ENCODE measurements around the gene TIMM13. TPM values are rescaled to one million over a fixed set of nuclear protein-coding genes. Genes with fewer than 3 reads are reported as not detected.

TIMM13 gene
- polyA plus RNA-seq, 2 of the 4 experiments (the other 2 are of a cell fraction), result 24.7 to 81.2 TPM

DNA sequence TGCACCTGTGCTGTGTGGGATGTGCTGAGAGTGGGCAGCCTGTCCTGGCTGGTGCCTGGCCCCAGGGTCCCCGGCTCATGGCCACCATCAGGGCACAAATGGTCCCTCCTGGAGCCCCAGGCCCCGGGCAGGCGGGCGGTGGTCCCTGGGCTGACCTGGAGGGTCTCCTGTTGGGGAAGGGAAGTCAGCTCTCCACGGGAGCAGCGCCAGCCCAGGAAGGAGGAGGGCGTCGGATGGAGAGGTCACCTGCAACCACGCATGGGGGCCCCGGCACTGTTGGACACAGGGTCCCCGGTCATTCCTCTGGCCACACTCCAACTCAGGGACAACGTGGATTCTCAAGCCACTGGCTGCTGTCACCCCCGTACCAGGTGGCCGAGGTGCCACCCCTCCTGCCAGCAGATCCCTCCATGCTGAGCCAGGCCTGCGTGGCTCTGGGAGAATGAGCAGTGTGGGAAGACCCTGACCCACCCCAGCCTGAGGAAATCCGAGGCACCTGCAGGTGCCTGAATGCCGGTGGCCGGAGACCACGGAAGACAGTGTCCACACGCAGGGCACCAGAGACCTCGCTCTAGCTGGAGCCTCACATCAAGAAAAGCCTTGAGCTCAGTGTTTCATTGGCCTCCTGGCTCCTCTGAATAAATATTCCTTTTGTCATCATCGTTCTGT is 15.9 kb upstream of the TIMM13 start:
- ChIA-PET POLR2A (no interaction called here), CTCF (interaction anchor here (1.2 to 1.7 kb wide), 2 partner anchors 31 to 194 kb away, joined by 3 to 4 read pairs; no protein-coding TSS in a partner anchor)
- DNase-seq (ENCODE audit: low read depth in 1 of 2, low spot score in 1 of 2) (no peak), ATAC-seq (no peak), FAIRE-seq (no peak)
- Histone ChIP-seq H3K27ac (no peak overlapping the region), H3K4me1 (no peaks in the 10 kb centered on the region), H3K4me2 (no peak overlapping the region), H3K9me3 (no peaks in the 10 kb centered on the region), H3K4me3 (no peak overlapping the region)
- TF ChIP-seq POLR2AphosphoS2 (conservative IDR thresholded peaks at IDR 0.05; ENCODE audit: low read length) (no peak), ZFP36 (IDR thresholded peaks at IDR 0.05; ENCODE audit: borderline replicate concordance, partially characterized antibody) (no peak), TP53 (CRISPR knock-in tag; IDR thresholded peaks at IDR 0.05) (no peak), RAD21 (conservative IDR thresholded peaks at IDR 0.05 in 1 of 2, IDR thresholded peaks at IDR 0.05 in 1 of 2) (no peak), CHD4 (IDR thresholded peaks at IDR 0.05; ENCODE audit: borderline replicate concordance) (no peak), KDM1A (IDR thresholded peaks at IDR 0.05; ENCODE audit: low read depth) (no peak), FOSL2 (IDR thresholded peaks at IDR 0.05) (no peak), FOSL2 (CRISPR knock-in tag; IDR thresholded peaks at IDR 0.05) (no peak), SREBF2 (IDR thresholded peaks at IDR 0.05) (no peak)
- 93% methylated on average over 16 of the region's 22 CpGs for WGBS (ENCODE audit: missing lambda C conversion rate)

GRCh38 chr19:2441096-2441752 is 13.8 kb upstream of the TIMM13 start:
- Histone ChIP-seq H3K9me3 (no peaks in the 10 kb centered on the region), H3K4me3 (no peak overlapping the region), H3K27ac (no peak overlapping the region), H3K4me2 (no peak overlapping the region), H3K4me1 (no peaks in the 10 kb centered on the region)
- CTCF ChIA-PET, result interaction anchor here (1.5 to 2.2 kb wide), 2 partner anchors 13 to 196 kb away, joined by 4 to 7 read pairs; no protein-coding TSS in a partner anchor
- ATAC-seq (no peak), DNase-seq (ENCODE audit: low read depth in 1 of 2, low spot score in 1 of 2) (no peak), FAIRE-seq (no peak)
- WGBS (ENCODE audit: missing lambda C conversion rate), result 91% methylated on average over 7 of the region's 26 CpGs
- TF ChIP-seq EP300 (IDR thresholded peaks at IDR 0.05) (no peak), HEYL (CRISPR knock-in tag; IDR thresholded peaks at IDR 0.05) (no peak)
- POLR2A ChIA-PET, result no interaction called here

DNA sequence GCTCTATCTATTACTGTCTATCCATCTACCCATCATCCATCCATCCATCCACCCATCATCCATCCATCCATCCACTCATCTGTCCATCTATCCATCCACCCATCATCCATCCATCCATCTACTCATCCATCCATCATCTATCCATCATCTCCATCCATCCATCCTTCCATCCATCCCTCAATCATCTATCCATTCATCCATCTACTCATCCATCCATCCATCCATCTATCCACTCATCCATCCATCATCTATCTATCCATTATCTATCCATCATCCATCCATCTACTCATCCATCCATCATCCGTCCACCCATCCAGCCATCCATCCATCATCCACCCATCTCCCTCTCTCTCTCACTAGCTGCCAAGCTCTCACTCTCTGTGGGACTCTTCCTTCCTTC is 13.1 kb upstream of the TIMM13 start:
- POLR2A ChIA-PET, result no interaction called here

More for the DNA sequence above, 13.1 kb upstream of the TIMM13 start:
- Histone ChIP-seq H3K9me3 (no peaks in the 10 kb centered on the region), H3K4me1 (no peaks in the 10 kb centered on the region), H3K4me2 (no peak overlapping the region), H3K27ac (no peak overlapping the region), H3K4me3 (no peak overlapping the region)
- no peak for FAIRE-seq
- DNase-seq (ENCODE audit: low read depth in 1 of 2, low spot score in 1 of 2), result no peak
- WGBS (ENCODE audit: missing lambda C conversion rate), result 85% methylated on average over 1 of the region's 1 CpG
- no peak for TF ChIP-seq HOXB5 (CRISPR knock-in tag; IDR thresholded peaks at IDR 0.05)
- no peak for TF ChIP-seq FOSL2 (IDR thresholded peaks at IDR 0.05)
- TF ChIP-seq FOSL2 (CRISPR knock-in tag; IDR thresholded peaks at IDR 0.05), result no peak
- no peak for TF ChIP-seq CEBPB (IDR thresholded peaks at IDR 0.05)
- no peak for TF ChIP-seq EP300 (IDR thresholded peaks at IDR 0.05)
- TF ChIP-seq MYC (IDR thresholded peaks at IDR 0.05; ENCODE audit: borderline replicate concordance, low read length), result no peak
- TF ChIP-seq E2F6 (IDR thresholded peaks at IDR 0.05; ENCODE audit: borderline replicate concordance, low read depth), result no peak
- TF ChIP-seq BCL3 (IDR thresholded peaks at IDR 0.05), result no peak
- TF ChIP-seq JUN (IDR thresholded peaks at IDR 0.05), result no peak
- no peak for TF ChIP-seq RARB (CRISPR knock-in tag; IDR thresholded peaks at IDR 0.05)
- no peak for TF ChIP-seq PBX3 (IDR thresholded peaks at IDR 0.05)
- TF ChIP-seq JUNB (IDR thresholded peaks at IDR 0.05), result no peak
- TF ChIP-seq BHLHE40 (IDR thresholded peaks at IDR 0.05; ENCODE audit: low read depth, low read length), result no peak
- no peak for TF ChIP-seq MAX (IDR thresholded peaks at IDR 0.05)
- no peak for TF ChIP-seq EHMT2 (IDR thresholded peaks at IDR 0.05; ENCODE audit: low read depth)
- TF ChIP-seq RAD21 (conservative IDR thresholded peaks at IDR 0.05 in 1 of 2, IDR thresholded peaks at IDR 0.05 in 1 of 2), result no peak
- no peak for TF ChIP-seq ELK1 (IDR thresholded peaks at IDR 0.05; ENCODE audit: low read depth, low read length)
- CTCF ChIA-PET, result interaction anchor here (1.5 to 2.2 kb wide), 2 partner anchors 13 to 196 kb away, joined by 4 to 7 read pairs; no protein-coding TSS in a partner anchor
- ATAC-seq, result no peak
